Measurements from ENCODE around the gene CCDC40.

CCDC40 gene

GRCh38 chr17:80104321-80104955 is 68.0 kb downstream of the CCDC40 start:
- no peak for DNase-seq

- DNase-seq = no peak
Measured at GRCh38 chr17:80104956-80105375, 68.5 kb downstream of the CCDC40 start.

GRCh38 chr17:80105762-80106161 is 69.3 kb downstream of the CCDC40 start:
- no peak for DNase-seq

GRCh38 chr17:80106176-80106575 is 69.7 kb downstream of the CCDC40 start:
- no peak for DNase-seq

GRCh38 chr17:80106751-80107150 is 70.3 kb downstream of the CCDC40 start:
- no peak for DNase-seq

- DNase-seq = no peak
Measured at GRCh38 chr17:80107231-80108021, 71.0 kb downstream of the CCDC40 start.

GRCh38 chr17:80108036-80108971 is 71.9 kb downstream of the CCDC40 start:
- no peak for DNase-seq

- no peak for DNase-seq
Measured at GRCh38 chr17:80109066-80109660, 72.7 kb downstream of the CCDC40 start.

GRCh38 chr17:80109713-80110446 is 73.4 kb downstream of the CCDC40 start:
- no peak for DNase-seq

GRCh38 chr17:80110447-80110812 is 74.0 kb downstream of the CCDC40 start:
- no peak for DNase-seq

GRCh38 chr17:80110927-80111701 is 74.7 kb downstream of the CCDC40 start:
- no peak for DNase-seq

- DNase-seq = no peak
Measured at GRCh38 chr17:80111702-80112470, 75.4 kb downstream of the CCDC40 start.

- no peak for DNase-seq
Measured at GRCh38 chr17:80112471-80113032, 76.1 kb downstream of the CCDC40 start.

- no peak for DNase-seq
Measured at GRCh38 chr17:80113033-80113484, 76.6 kb downstream of the CCDC40 start.

GRCh38 chr17:80114758-80115157 is 78.3 kb downstream of the CCDC40 start:
- no peak for DNase-seq

GRCh38 chr17:80115159-80115558 is 78.7 kb downstream of the CCDC40 start:
- DNase-seq = no peak

GRCh38 chr17:80116276-80116920 is 80.0 kb downstream of the CCDC40 start:
- no peak for DNase-seq

GRCh38 chr17:80116921-80117380 is 80.5 kb downstream of the CCDC40 start:
- DNase-seq = no peak

All from Kasumi-1 (cell line).